NOMO-1 treated with dmso at 0.1 percent for 144 hours (cell line): ENCODE measurements around the gene LRP1B.
"Not testable (repeated sequence)": the region's sequence is repeated elsewhere in the genome, so short reads cannot be mapped to it uniquely, and the experiment has no call there.

ENCODE experiments used
- DNase-seq: peaks from one replicate; lab custom pipeline; 2025; ENCODE audit not compliant: unreplicated experiment; lab: John Stamatoyannopoulos, UW

LRP1B gene

DNA sequence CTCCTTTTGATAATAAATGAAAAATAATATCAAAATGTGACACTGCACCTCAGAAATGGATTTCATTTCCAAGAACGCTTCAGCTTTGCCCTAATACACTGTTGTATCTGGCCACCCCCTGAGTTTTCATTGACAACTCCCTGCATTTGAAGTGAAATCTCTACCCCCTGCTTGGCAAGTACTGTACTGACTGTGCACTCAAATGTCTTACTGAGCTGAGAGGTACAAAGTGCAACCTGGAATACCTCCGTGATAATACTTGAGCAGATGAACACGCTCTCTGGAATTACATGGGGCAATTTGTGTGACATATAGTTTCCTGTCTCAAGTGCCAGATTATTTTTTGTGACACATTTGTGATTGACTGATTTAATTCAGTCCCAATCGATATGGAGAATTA is 231.1 kb downstream of the LRP1B start:
- no peak for DNase-seq

DNA sequence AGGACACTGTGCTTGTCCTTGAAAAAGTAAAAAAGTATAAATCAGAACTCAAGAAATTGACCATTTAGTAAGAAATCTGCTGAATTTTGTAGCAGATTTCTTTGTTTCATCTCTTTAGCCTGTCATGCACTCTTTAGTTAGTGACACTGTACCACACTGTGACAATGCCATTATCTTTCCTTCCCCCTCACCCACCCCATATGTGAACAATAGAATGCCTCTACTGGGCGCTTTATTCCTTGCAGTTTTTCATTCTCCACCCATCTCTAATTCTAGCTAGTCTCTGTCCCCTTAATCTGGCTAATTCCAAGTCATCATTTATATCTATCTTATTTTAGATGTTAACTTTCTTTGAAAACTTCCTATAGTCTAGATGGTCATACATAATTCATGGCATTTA is 241.0 kb downstream of the LRP1B start:
- DNase-seq = no peak

- no peak for DNase-seq
These were observed 241.7 kb downstream of the LRP1B start for GRCh38 chr2:141888987-141889555.

- no peak for DNase-seq
These were observed 243.5 kb downstream of the LRP1B start for GRCh38 chr2:141887363-141887762.

DNA sequence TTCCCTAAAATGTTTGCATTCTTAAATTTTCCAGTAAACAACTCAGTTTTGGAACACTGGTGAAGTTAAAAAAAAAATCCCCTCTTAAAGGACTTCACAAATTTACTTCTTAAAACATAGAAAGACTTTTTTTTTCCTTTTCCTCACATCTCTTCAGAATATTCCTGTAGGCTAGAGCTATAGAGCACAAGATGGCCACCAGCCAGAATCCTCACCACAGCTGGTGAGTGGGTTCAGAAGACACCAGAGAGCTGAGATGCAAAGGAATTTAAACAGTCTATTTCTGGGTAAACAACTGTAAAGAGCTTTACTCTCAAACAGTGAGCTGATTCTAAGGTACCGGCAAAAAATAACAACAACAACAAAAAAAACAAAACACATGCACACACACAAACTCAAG is 252.8 kb downstream of the LRP1B start:
- no peak for DNase-seq

DNA sequence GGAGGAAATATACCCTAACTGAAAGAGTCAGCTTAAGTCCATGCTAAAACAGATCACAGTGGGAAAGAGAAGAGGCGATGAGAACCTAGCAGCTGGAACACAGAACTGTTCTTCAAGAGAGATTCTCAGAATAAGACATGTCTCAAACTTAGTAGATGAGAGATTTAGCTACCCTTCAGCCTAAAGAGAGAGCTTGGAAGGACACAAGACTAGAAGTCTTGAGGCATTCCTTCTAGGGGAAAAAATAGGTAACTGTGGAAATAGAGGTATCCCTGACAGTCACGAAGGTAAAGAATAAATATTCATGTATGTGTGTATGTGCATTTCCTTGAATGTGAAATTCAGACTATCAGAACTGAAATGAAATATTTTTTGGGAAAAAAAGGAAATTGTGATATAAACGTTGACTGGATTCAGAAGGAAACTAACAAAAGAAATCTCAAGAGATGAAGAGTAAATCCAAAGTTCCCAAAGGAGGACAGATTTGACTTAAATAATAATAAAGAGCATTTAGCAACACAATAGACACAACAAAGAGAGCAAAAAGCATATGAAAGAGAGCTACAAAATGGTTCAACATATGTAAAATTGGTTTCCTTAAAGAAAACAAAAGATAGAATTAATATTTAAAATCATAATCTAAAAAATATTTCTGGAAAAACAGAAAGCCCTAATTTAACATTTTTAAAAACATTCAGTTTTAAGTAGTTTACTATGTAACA is 258.7 kb downstream of the LRP1B start:
- DNase-seq = no peak

DNA sequence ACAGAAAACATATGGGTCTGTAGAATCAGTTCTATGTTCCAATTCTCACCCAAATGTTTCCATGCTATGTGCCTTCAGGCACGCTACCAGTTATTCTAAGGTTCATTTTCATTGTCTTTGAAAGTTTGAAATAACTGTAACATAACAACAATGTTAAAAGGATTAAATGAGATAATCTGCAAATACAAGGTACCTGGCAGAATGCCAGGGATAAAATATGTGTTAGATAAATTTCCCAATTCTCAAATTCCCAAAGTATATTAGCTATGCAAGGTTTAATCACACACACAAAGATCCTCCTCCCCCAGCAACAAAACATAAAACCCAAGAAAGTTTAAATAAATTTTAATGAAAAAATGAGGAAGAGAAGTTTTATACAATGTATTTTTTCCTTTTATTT is 261.2 kb downstream of the LRP1B start:
- DNase-seq = no peak

DNA sequence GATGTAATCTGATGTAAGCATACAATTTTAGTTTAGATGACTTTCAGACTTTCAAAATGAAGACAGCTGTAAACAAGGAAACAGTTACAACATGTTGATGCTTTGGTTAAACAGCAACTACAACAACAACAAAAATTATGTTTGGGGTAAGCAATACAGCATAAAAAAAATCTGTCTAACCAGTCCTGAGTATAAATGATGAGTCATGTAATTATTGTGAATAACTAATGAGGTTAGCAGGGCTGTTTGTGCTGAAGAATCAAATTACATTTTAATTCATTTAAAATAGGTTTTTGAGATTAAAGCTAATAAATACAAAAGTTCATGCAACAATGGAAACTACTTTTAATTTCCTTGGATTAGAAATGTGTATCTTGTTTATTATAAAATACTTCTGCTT is 266.9 kb downstream of the LRP1B start:
- DNase-seq = no peak

- DNase-seq = no peak
These were observed 274.4 kb downstream of the LRP1B start for GRCh38 chr2:141856215-141856919.

DNA sequence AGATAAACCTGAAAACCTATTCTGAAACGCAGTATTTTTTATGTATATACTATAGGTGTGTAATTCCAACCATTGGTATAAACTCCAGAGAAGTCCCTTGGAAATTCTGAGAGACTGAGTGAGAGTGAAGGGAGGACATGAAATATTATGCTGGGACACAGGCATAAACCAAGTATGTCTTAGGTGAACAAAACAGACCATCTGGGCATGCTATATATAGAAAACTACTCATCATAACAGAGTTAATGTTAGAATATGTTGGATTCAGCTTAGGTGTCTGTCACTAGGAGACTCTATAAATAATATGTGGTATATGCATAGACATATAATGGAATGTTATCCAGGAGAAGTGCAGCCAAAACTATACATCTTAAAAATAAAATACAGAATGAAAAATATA is 282.6 kb downstream of the LRP1B start:
- no peak for DNase-seq

DNA sequence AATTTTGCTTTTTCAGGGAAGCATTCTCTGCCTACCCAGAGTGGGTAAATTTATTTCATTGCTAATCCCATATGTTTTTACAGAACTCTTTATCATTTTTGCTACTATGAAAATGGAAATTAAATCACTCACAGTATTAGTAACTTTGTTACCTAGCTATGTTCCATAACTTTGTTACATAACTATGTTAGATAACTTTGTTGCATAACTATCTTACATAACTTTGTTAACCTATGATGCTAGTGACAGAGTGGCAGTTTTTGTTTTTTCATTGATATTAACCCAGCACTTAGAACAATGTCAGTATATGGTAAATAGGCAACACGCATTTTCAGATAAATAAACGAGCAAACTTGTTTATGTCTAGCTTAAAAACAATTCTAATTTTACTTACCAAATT is 286.6 kb downstream of the LRP1B start:
- no peak for DNase-seq

GRCh38 chr2:141835103-141835502 is 295.7 kb downstream of the LRP1B start:
- DNase-seq = no peak

- no peak for DNase-seq
These were observed 302.1 kb downstream of the LRP1B start for GRCh38 chr2:141828761-141829160.

DNA sequence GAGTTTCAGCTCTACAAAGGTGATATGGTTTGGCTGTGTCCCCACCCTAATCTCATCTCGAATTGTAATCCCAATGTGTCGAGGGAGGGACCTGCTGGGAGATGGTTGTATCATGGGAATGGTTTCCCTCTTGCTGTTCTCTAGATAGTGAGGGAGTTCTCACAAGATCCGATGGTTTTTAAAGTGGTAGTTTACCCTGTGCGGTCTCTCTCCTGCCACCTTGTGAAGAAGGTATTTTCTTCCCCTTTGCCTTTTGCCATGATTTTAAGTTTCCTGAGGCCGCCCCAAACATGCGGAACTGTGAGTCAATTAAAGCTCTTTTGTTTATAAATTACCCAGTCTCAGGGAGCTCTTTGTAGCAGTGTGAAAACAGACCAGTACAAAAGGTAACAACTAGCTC is 306.0 kb downstream of the LRP1B start:
- DNase-seq = no peak

GRCh38 chr2:141820893-141821292 is 309.9 kb downstream of the LRP1B start:
- no peak for DNase-seq

- not testable (repeated sequence) for DNase-seq
These were observed 315.5 kb downstream of the LRP1B start for GRCh38 chr2:141815320-141815719.

GRCh38 chr2:141814150-141814549 is 316.7 kb downstream of the LRP1B start:
- no peak for DNase-seq

DNA sequence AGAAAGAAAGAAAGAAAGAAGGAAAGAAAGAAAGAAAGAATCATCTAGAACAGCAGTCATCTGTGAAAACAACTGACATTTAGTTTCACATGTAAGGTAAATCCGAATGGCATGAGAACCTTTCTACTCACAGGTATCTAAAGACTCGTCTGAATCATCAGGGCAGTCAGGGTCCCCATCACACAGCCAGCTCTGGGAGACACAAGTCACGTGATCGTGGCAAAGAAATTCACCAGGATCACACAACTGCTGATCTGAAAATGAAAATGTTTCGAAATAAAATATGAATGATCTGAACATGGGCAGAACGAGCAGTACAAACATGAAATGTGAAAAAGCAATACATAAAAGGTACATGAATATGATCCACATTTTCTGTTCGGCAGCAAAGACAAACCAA is 320.7 kb downstream of the LRP1B start:
- DNase-seq = no peak

- no peak for DNase-seq
These were observed 324.7 kb downstream of the LRP1B start for GRCh38 chr2:141806090-141806489.

- no peak for DNase-seq
These were observed 325.5 kb downstream of the LRP1B start for GRCh38 chr2:141805302-141805701.

DNA sequence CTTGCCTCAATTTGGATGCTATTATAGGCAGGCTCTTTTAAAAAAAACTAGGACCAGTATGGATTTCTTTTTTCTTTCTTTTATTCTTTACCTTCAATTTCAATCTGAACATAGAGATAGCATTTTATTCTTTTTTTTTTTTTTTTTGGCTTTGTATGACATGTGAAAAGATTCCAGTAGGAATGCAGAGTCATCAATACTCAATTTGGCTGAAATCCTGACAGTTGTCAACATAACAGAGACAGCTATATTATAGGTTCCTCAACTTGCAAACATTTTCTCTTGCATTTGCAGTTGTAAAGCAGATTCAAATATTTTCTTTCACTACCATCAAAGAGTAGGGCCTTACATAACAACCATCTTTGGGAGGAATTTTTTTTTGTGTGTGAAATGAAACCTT is 334.4 kb downstream of the LRP1B start:
- no peak for DNase-seq

DNA sequence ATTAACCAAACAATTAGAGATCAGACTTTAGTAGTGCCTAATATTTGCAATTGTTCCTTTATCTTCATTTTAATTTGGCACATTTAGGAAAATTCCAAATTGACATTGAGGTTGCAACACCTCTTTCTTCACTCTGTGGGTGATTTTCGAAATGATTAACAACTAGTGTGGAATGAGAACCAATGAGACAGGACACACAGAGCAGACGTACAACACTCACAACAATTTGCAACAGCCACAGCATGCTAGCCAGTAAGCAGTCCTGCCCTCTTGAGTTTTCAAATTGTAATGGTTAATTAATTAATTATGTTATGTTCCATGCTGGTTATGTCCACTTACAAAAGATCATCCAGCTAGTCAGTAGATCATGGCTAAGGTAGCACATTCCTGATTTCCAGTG is 339.3 kb downstream of the LRP1B start:
- DNase-seq = no peak
